Measurements from ENCODE around the gene ACP7.
"Not testable (repeated sequence)": the region's sequence is repeated elsewhere in the genome, so short reads cannot be mapped to it uniquely, and the experiment has no call there.

Gene ACP7

GRCh38 chr19:39110263-39110967, 26.2 kb downstream of the ACP7 start:
- peak; percentile 69 for DNase-seq

DNA sequence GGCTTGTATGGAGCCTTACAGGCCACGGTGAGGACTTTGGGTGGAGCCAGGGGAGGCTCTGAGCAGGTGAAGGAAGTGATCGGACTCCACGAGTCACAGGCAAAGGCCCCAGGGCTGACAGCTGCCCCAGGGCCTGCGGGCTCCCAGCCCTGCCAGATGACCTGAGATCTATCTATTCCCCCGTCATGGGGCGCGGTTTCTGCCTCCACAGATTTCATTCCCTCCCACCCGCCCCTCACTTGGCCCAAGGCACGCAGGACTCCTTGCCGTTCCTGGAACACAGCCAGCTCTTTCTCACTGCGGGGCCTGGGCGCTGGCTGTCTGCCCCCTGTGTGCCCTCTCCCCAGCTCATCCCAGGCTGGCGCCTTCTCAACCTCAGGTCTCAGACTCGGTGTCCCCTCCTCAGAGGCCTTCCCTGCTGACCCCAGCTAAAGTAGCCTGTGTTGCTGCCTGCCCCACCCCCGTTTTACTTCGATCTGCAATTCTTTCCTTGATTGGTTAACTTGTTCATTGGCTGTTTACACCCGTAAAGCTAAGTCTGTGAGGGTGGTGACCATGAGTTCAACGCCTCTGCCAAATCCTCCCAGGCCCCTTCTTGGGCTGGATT, 27.5 kb downstream of the ACP7 start:
- no peak for DNase-seq

GRCh38 chr19:39112338-39112890, 28.2 kb downstream of the ACP7 start:
- no peak for DNase-seq

GRCh38 chr19:39113199-39113598, 29.0 kb downstream of the ACP7 start:
- no peak for DNase-seq

- DNase-seq, result no peak
These were observed 31.1 kb downstream of the ACP7 start for GRCh38 chr19:39115105-39115847.

DNA sequence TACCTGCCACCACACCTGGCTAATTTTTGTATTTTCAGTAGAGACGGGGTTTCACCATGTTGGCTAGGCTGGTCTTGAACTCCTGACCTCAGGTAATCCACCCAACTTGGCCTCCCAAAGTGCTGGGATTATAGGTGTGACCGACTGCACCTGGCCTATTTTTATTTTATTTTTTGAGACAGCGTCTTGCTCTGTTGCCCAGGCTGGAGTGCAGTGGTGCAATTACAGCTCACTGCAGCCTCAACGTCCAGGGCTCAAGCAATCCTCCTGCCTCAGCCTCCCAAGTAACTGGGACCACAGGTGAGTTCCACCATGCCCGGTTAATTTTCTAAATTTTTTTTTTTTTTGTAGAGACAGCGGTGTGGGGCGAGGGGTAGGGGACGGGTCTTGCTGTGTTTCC, 32.9 kb downstream of the ACP7 start:
- DNase-seq, result not testable (repeated sequence)

DNA sequence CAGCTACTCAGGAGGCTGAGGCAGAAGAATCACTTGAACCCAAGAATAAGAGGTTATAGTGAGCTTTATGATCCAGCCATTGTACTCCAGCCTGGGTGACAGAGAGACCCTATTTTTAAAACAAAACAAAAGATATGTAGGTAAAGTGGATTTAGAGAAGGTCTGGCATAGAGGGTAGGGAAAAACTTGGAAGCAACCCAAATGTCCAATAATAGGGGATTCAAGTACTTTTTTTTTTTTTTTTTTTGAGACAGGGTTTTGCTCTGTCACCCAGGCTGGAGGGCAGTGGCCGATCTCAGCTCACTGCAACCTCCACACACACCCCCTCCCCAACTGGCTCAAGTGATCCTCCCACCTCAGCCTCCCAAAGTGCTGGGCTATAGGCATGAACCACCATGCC, 35.7 kb downstream of the ACP7 start:
- no peak for DNase-seq

GRCh38 chr19:39122934-39123731, 39.0 kb downstream of the ACP7 start:
- DNase-seq, result no peak

DNA sequence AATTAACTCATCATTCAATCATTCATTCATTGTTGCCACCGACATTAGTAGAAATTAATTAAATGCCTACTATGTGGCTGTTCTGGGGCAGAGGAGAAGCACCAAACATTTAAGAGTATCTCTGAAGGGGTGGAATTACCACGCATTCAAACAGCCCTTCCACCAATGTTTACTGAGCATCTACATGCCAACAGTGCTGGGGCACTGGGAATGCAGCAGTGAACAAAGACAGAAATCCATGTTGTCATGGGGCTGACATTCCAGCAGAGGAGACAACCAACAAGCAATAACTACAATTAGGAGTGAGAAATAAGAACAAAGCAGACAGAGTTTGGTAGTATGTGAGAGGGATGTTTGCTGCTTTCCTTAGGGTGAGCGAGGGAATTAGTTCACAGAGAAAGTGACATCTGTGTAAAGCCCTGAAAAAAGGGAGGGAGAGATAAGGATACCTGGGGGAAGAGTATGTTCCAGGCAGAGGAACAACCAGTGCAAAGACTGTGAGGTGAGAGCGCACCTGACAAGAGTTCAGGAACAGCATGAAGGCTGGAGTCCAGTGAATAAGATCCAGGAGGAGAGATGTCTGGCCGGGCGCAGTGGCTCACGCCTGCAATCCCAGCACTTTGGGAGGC, 40.1 kb downstream of the ACP7 start:
- no peak for DNase-seq

GRCh38 chr19:39125199-39125553, 41.0 kb downstream of the ACP7 start:
- DNase-seq, result no peak

- DNase-seq, result peak; percentile 99
These were observed 41.6 kb downstream of the ACP7 start, which contains the start of gene PAK4 for GRCh38 chr19:39125554-39126311. PAK4 (plus strand) TSS chr19:39125786; CDS start chr19:39169554, 43,768 bp downstream.

GRCh38 chr19:39126312-39127187, 42.4 kb downstream of the ACP7 start:
- peak; percentile 57 for DNase-seq

DNA sequence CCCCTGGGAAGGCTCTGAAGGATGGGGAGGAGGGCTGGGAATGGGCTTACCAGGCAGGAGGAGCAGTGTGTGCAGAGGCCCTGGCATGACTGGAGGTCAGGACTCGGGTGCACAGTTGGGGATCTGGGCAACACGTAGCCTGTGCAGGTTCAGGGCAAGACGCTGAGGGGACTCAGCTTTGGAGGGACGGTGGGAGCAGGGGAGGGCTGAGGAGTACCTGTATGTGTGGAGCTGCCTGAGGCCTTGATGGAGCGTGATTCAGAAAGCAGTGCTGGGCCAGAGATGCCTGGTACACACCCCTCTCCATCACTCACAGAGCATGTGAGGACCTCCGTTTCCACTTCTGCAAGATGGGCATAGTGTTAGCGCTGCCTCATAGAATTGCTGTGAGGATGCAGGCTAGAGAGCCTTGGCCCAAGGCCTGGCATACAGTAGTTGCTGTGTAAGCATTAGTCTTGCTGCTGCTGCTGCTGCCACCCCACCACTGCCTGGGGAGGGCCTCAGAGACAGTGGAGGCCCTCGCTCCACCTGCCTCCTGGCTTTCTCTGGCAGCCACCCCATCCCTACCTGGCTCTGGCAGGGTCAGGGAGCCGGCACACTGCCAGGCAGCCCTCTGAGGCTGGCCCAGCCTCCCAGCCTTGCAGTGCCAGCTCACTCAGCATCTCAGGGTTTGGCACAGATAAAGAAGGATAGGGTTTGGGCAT, 43.8 kb downstream of the ACP7 start:
- peak; percentile 51 for DNase-seq

DNA sequence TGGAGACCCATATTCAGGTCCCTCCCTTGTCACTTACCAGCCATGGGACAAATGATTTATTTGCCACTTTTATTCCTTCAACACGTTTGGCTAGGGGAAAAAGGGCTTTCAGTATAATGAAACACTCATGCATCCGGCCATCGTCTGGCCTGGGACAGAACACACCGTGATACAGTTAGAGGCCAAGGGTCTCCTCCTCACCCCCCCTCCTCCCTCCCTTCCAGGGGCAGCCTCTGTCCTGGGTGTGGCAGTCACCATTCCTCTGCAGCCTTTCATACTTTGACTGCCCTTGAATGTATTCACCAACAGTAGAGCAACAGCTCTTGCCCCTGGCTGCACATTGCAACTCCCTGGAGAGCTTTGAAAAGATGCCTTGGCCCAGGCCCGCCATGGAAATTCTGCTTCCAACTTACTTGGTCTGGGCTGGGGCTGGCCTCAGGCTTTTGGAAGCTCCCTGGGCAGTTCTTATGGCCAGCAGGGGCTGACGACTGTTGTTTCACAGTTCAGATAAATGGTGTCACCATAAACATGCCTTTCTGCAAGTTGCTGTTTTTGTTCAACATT, 44.4 kb downstream of the ACP7 start:
- DNase-seq, result no peak

- no peak for DNase-seq
These were observed 44.9 kb downstream of the ACP7 start for GRCh38 chr19:39129116-39129515.

DNA sequence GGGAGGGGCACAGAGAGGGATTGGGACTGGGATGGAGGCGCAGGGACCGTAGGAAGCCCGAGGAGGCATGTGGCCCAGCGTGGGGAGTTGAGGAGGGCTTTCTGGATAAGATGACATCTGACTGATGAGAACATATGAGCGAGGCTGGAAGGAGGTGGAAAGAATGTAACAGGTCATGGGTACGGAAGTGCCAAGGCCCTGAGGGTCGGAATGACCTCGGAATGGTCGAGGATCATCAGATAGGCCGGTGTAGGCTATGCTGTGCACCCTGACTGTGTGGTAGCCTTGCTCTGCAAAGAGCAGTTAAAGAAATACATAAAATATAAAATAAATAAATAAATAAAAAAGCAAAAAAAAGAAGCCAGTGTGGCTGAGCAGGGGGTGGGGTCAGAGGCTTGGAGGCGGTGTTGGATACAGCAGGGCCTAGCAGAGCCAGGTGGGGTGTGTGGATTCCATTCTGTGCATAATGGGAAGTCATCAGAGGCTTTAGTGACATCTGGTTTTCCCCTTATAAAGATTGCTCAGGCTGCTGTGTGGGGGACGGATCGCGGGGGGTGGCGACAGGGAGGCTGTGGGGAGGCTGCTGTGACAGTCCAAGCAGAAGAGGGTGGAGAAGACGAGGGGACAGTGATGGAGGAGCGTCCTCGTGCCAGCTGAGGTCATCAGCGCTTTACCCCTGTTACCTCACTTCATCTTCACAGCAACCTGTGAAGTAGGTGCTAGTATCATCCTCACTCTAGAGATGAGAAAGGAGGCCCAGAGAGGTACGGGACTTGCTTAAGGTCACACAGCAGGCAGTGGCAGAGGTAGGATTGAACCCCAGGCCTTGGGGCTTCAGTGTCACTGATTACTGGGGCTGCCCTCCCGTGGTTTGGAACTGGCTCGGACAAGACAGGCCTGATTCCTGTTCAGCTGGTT, 46.4 kb downstream of the ACP7 start:
- DNase-seq, result peak; percentile 68

- peak; percentile 74 for DNase-seq
These were observed 47.1 kb downstream of the ACP7 start for GRCh38 chr19:39131255-39131755.

- DNase-seq, result no peak
These were observed 48.3 kb downstream of the ACP7 start for GRCh38 chr19:39132344-39132969.

Data from right forelimb (tissue), 1 donor.